AG10803 (cell line): ENCODE results near the gene IMPACT.
A peak's percentile ranks its signal among the peaks of the same experiment; 100 is the strongest.

Source experiments
- DNase-seq: peaks from one replicate; pipeline ENCODE4 v3.0.0; 2010; ENCODE audit warnings: low read depth
- H3K4me3 ChIP-seq: 2 replicates; pipeline ENCODE4 v1.5.1; 2011; ENCODE audit warnings: mild to moderate bottlenecking, low read length, control low read depth
- TF ChIP-seq, protein P1 (sequence below): conservative IDR thresholded peaks from 2 replicates; pipeline ENCODE4 v1.5.1; 2011; ENCODE audit warnings: mild to moderate bottlenecking, low read length, control low read depth, inconsistent platforms

Gene IMPACT

DNA sequence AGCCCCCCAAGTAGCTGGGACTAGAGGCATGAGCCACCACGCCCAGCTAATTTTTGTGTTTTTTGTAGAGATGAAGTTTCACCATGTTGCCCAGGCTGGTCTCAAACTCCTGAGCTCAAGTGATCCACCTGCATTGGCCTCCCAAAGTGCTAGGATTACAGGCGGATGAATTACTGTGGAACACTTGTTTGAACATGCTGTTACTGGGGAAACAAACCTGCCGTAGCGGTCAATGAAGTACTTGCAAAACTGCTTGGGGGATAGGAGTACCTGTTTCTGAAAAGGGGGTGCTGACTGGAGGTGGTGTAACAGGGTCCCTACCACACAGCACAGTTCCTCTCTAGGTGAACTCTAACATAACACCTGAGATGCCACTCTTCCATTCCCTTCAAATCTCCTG lies 5.9 kb upstream of the IMPACT start:
- TF ChIP-seq, protein P1, sequence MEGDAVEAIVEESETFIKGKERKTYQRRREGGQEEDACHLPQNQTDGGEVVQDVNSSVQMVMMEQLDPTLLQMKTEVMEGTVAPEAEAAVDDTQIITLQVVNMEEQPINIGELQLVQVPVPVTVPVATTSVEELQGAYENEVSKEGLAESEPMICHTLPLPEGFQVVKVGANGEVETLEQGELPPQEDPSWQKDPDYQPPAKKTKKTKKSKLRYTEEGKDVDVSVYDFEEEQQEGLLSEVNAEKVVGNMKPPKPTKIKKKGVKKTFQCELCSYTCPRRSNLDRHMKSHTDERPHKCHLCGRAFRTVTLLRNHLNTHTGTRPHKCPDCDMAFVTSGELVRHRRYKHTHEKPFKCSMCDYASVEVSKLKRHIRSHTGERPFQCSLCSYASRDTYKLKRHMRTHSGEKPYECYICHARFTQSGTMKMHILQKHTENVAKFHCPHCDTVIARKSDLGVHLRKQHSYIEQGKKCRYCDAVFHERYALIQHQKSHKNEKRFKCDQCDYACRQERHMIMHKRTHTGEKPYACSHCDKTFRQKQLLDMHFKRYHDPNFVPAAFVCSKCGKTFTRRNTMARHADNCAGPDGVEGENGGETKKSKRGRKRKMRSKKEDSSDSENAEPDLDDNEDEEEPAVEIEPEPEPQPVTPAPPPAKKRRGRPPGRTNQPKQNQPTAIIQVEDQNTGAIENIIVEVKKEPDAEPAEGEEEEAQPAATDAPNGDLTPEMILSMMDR: no peak
- no peak for DNase-seq
- H3K4me3 ChIP-seq: no peak overlapping the region

DNA sequence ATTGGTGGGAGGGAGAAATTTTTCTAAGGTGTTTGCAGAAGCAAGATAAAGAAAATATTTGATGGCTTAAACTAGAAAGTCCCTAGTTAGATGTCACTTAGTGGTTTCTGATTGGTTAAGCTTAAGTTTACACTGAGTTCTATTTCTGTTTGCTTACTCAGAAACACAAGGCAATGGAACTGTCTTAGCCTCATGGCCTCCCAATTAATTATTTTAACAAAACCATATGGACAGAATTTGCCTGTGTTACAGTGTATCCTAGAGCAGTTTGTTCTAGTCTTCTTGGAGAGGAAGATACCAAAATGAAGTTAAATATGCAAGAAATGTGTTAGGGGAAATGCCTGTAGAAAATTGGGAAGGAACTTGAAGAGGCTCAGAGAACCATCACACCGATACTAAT lies 4.6 kb upstream of the IMPACT start:
- DNase-seq: no peak
- TF ChIP-seq, protein P1: no peak
- H3K4me3 ChIP-seq: no peak overlapping the region

DNA sequence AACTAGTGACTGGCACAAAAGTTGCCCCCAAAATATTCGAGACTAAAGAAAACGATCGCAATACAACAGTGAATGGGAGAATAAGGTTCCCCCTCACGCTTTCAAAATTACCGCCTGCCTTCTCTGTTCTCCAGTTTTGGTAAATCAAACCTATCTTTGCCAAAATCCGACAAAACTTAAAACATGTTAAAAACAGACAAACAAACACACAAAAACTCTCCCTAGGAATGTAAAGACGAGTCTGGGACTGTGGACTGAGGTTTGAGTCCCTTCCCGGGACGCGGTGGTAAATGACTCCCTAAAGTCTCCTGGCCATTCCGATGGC lies 435 bp upstream of the IMPACT start:
- no peak for DNase-seq
- TF ChIP-seq, protein P1: no peak
- H3K4me3 ChIP-seq: peak overlapping the region; percentile 74

DNA sequence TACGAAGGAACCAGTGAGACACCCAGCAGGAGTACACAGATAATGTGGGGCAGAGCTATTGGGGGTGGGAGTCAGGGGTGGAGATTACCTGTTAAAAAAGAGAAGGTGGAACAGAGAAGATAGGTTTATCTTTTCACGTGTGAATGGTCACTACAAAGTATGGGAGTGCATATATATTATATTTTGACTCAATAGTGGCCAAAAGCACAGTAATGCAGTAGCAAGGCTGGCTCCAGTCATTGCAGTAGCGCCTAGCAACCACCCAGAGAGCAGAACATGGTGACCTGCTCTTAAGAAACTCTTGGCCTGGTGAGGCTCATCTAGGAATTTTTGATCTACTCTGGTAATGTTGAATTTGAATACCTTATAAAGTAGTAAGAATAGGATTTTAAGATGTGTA lies 1.0 kb downstream of the IMPACT start:
- TF ChIP-seq, protein P1: no peak
- H3K4me3 ChIP-seq: peak overlapping the region; percentile 74
- DNase-seq: peak; percentile 15

DNA sequence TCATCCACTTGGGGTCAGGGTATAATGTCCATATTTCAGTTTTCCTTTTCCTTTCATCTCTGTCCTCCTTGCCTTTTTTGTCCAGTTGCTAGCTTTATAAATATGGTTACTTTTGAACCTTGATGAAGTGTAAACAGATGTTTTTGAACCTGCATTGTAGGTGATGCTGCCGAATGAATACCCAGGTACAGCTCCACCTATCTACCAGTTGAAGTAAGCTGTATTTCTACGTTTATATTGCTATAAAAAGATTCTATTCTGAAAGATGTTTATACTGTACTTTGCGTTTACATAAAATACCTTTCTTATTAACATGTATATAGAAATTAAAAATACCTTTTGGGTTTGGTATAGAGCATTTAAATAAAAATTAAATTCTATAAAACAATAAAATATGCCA lies 2.2 kb downstream of the IMPACT start:
- no peak overlapping the region for H3K4me3 ChIP-seq
- no peak for DNase-seq
- TF ChIP-seq, protein P1: no peak

DNA sequence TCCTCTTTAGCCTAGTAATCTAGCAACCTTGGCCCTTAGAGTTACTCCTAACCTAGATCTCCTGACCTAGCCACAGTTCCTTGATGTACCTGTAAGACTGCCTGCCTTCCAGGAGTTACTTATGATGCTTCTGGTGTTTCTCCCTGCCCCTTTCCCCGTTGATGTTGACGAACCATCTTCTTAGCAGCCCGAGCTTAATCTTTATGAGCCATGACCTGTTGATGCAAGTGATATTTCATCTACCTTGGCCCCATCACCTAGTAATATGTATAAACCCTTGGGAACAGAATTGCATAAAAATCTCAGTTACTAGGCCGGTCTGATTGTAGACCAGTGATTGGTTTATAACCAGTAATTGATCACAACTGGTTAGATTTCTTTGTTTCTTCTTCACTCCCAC lies 2.7 kb downstream of the IMPACT start:
- no peak overlapping the region for H3K4me3 ChIP-seq
- no peak for DNase-seq
- TF ChIP-seq, protein P1: no peak

DNA sequence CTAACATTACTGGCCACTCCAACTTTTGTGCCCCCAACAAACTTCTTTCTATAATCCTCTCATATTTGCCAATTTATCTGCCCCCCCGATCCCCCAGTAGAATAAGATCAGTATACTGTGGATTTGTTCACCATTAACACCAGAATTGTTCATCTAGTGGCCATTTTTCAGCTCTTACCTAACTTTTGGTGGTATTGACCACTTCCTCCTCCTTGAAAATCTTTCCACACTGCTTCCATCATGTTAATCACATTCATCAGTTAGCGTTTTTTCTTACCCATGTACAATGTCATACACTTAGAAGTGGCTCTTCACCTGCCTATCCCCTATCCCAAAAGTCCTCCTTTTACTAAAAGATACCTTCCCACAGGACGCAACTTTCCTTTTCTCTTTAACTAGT lies 6.1 kb downstream of the IMPACT start:
- TF ChIP-seq, protein P1: no peak
- H3K4me3 ChIP-seq: no peak overlapping the region
- no peak for DNase-seq
